Activated naive CD4-positive, alpha-beta T cell treated with anti-CD3 and anti-CD28 coated beads, Interleukin-2, amount 50 U/mL, for 16 hours (primary cell): Measurements from ENCODE around the gene GFOD1.
A peak's percentile ranks its signal among the peaks of the same experiment; 100 is the strongest.
"Not testable (repeated sequence)": the region's sequence is repeated elsewhere in the genome, so short reads cannot be mapped to it uniquely, and the experiment has no call there.

Experiments
- DNase-seq: peaks from one replicate; pipeline ENCODE4 v3.0.0-alpha.2; 2020

GFOD1 gene

DNA sequence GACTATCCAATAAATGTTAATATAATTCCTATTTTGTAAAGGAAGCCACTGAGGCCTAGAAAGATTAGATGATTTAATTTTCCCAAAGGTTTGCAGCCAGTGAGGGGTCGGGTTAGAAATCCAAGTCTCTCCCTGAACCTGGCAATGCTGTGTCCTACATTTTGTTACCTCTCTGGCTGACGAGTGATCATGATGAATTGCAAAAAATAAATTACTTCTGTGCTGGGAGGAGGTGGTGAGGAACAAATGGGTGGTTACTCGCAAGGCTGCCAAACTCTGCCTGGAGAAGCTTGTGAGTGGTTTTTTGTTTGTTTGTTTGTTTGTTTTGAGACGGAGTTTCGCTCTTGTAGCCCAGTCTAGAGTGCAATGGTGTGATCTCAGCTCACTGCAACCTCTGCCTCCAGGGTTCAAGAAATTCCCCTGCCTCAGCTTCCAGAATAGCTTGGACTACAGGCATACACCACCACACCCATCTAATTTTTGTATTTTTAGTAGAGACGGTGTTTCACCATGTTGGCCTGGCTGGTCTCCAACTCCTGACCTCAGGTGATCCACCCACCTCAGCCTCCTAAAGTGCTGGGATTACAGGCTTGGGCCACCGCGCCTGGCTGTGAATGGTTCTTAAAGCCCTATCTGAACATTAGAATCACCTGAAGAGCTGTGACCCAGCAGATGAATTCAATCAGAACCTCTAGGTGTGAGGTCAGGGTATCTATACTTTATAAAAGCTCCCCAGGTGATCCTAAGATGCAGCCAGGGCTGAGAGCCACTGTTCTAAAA, 138.9 kb downstream of the GFOD1 start:
- DNase-seq = no peak

DNA sequence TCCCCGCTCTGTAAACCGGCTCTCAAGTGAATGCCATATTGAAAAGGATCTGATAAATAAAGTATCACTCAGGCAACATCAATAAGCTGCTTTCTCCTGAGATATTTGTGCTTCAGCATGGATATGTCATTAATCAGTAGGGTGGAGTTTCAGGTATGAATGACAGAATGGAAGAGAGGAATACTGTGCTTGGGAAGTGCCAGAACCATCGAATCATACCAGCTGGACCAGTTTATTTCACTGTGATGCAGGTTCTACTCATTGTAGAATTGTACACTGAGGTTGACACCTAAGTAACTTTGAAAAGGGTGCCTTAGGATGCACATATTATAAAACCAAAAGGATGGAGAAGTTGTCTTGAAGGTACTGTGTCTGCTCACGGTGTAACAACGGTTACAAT, 141.2 kb downstream of the GFOD1 start:
- no peak for DNase-seq

DNA sequence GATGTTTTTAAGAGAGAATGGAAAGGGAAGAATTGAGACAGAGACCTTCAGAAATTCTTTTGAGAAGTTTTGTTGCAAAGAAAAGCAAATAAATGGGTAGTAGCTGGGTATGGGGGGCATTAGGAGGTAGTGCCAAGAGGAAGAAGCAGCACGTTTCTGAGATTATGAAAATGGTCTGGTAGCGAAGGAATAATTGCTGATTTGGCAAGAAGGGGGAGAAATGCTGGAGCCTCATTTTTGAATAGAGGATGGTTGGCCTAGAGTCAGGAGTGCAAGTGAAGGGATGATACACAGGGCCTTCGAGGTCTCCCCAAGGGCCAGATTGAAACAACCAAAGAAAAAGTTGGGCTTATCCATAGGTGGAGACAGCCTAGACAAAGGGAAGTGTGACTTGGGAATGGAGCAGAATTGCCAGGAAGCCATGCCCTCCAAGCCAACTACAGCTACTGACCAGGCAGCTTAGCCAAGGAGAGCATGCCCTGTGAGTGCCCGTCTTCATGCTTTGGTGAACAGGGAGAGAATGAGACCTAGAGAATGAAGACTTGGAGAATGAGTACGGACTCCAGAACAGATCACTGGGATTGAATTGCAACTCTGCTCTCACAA, 144.9 kb downstream of the GFOD1 start:
- no peak for DNase-seq

DNA sequence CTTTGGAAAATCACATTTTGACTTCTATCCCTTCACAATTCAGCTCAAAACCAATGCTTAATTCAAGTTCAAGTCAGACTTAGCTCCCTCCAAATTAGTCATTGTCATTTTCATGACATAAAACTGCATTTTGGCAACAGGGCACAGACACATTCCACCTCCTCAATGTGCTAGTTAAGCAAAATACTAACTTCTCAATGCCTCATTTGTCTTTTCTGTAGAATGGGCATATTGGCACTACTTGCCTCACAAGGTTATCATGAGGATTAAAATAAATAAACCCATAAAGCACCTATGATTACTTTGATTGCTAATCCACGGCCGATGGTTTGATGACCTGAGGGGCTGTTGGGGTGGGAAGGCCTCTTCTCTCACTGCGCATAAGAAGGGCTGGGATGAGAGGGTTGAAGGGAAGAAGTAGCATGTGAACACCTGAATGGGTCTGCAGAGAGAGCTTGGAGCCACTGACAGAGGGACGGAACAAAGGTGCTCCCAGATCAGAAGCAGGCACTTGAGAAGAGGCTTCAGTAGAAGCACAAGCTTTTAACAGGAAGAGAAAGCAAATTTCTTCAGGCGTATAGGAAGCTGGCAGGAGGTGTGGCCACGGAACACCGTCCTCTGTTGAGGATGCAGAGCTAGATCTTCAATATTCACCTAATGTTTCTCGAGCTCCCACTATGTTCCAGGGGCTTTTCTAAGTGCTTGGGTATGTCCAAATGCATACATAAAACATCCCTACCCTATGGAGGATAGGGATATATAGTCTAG, 147.4 kb downstream of the GFOD1 start:
- DNase-seq = no peak

DNA sequence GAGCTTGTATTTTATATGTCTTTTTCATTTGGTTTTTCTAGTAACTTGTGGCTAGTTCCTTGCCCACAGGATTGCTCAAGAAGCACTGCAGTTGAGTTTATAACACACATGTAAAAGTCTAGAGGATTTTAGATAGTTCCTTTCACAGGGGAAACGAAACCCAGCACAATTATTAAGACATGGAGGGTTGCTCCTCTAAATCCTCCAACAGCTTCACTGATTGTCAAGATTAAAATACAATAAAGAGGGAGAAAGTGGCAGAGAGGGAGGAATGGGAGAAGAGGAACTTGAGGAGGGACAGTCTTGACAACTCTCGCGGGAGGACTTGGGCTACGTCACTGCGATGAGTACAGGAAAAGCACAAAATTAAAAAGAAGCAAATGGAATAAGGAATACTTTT, 149.4 kb downstream of the GFOD1 start:
- DNase-seq = no peak

DNA sequence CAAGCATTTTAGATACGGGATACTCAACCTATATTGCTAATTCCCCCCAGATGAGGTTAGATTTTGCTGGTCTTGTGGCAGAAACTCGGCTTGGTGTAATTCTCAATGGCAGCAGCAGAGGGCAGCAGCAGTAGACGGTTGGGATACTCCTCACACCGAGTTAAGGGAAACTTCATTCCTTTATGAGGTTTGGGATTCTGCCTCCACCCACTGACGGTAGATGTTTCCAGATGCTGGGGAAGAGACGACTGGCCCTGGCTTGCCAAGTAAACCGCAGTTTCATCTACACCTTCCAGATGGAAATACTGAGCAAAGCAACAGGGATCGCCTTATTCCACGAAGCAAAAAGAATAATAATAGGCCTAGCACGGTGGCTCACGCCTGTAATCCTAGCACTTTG, 150.8 kb downstream of the GFOD1 start:
- peak; percentile 80 for DNase-seq

DNA sequence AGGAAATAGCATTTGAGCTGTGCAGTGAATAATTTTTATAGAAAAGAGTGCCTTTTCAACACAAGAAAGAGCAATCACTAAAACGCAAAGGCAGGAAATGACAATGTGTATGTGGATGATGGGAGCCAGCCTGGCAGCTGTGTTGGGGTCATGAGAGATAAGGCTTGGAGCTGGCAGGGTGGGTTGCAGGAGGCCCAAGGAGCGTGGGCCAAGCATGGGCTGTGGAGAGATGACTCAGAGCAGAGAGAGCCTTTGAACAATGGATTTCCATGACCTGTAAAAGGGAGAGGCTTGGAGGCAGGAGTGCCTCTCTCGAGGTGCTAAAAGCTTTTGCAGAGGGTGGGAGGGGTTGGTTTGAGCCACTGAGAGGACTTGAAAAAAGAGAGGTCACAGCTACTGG, 152.4 kb downstream of the GFOD1 start:
- DNase-seq = no peak

DNA sequence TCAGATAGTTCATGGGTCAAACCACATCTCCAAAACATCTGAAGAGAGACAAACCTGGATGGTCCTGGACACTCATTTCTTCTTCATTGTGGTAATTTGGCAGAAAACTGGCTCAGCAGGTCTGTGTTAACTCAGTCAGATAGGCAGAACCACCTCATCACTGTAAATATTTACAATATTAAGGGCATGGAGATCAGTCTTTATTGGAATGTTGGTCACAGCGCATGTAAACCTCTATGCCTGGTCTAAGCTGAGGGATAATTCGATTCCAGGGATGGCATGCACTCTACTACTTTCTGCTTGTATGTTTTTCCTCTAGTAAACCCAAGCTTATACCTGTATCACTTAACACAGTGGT, 155.1 kb downstream of the GFOD1 start:
- no peak for DNase-seq

DNA sequence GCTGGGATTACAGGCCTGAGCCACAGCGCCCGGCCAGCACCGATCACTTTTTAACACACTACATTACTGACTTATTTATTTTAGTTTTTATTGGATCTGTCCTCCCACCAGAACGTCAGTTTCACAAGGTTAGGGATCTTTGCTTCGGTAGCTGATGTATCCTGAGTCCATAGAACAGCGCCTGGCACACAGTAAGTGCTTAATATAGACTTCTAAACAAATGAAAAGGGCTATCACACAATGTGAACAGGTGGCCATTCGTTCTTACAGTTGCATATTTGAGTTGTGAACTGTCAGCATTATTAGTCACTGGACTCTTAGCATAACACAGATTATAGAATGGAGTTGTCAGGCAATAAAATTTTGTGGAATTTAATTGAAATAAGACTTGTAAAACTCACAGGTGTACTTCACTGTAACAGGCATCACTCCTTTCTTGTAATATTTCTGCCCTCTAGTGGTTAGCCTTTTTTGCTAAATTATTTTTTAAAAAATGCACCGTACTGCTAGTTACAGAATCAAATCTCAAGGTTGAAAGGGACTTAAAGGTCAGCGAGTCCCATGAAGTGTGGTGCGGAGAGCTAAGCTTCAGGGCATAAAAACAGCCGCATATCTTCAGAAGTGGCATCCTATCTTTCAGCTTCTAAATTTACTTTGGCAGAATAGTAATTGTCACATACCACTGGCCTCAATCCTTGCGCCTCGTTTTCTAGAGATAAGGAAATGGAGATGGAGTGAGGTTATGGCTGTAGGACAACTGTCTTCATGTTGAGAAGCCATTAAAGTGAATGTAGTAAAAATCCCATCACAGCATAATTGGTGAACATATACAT, 155.7 kb downstream of the GFOD1 start:
- DNase-seq = no peak

DNA sequence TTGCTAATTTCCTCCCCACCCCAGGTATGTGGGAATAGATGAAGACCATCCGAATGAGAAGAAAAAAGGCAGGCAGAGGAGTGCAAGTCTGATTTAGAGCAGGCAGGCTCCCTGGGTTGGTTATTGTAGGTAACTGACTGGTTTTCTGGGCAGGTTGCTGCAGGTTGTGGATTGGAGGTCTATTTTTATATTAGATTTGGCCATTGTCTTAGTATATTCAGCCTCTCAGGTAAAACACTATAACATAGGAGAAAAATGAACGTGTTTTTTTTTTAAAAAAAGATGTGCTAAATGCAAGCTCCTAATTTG, 158.6 kb downstream of the GFOD1 start:
- no peak for DNase-seq

DNA sequence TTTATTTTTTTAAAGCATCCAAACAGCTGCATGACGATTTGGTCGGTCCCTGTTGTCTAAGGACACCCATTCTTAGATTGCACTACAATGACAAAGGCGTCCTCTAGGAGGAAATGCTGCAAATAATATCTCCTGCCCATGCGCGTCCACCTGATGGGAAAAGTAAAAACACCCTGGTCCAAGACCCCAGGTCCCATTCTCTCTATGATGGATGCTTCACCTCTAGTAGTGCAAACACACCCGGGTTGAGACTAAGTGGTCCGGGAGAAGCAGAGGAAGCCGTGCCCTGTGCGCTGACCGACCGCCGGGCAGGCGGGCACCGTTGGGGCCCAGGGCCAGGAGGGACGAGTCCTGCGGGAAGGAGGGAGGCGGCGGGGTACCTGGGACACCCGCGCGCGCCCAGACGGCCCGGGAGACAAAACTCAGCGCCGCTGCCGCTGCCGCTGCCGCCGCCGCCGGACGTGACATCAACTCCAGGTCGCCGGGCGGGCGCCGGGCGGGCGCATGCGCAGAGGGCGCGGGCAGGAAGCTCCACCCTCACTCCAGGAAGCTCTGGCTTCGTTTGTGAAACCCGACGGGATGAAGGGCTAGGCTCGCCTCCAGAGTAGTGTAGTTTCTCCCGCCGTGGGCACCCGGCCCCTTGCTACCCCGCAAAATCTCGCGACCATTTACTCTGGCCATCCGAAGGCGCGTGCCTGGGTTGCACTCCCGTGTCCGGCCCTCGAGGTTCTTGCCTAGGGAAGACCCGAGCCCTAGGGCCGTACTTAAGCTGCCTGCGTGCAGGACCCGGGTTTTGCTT, 159.1 kb downstream of the GFOD1 start, which contains the start of gene TBC1D7:
Gene TBC1D7 (minus strand): TSS at position 462 of the 799 bp plus-strand sequence. CDS start 1,639 bp downstream, outside the sequence.
- DNase-seq = peak; percentile 91

DNA sequence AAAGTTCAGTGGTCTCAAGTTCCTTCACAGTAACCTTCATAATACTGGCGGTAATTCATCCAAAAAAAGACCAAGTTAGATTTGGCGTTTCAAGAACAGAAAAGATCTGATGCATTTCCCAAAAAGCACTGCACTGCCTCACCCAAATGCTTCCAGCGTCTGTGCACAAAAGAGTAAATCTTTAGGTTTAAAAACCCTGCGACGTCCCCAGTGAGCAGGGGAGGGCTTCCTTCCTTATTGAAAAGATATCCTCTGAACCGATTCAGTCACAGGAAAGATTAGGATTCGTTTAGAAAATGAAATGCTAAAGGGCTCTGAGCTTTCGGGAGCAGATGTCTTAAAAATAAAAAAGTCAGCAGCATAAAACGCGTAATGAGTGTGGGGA, 159.7 kb downstream of the GFOD1 start:
- no peak for DNase-seq

DNA sequence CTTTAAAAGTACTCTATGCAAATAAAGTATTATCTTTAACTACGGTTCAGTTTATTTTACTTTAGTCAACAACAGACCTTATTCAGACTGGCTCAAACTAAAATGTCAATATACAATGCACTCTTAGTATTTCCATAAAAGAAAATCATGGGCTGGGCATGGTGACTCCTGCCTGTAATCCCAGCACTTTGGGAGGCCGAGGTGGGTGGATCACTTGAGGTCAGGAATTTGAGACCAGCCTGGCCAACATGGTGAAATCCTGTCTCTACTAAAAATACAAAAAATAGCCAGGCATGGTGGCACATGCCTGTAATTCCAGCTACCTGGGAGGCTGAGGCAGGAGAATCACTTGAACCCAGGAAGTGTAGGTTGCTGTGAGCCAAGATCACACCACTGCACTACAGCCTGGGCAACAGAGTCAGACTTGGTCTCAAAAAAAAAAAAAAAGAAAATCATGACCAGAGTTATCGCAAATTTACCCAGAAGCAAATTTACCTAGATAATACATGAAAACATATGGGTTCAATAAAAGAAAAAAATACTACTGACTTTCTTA, 161.3 kb downstream of the GFOD1 start:
- not testable (repeated sequence) for DNase-seq

DNA sequence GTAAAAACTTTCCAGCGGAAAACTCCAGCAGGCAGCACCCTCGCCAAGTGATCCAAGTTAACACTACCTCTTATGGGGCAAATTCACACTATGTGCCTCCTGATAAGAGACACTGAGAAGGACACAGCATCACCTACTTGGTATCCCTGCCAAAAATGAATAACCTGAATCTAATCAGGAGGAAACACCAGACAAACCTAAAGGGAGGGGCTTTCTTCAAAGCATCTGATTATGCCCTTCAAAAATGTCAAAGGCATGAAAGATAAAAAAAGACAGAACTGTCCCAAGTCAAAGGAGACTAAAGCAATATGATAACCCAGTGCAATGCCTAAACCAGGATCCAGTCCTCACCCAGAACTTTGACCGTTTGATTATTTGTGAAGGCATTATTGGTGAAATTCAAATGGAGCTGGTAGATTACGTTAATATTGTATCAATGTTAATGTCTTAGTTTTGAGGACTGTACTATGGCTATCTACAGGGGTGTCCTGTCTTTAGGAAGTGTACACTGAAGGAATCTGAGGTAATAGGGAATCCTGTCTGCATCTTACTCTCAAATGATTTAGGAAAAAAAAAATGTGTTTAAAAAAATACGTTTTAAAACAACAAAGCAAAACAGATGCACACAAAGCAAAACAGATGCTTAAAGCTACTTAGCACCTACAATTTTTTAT, 167.4 kb downstream of the GFOD1 start:
- no peak for DNase-seq

DNA sequence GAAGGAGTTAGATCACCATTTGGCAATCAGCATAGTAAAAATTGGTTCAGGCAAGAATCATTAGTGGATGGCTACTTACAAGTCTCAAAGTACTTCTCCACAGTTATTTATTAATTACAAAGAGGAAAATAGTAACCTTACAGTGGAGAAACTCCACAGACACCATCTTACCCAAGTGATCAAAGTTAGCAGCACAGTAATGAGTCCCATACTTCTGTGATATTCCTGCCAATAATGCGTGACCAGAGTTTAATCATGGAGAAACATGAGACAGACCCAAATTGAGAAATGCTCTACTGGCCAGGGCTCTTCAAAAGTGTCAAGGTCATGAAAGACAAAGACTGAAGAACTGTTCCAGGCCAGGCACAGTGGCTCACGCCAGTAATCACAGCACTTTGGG, 168.6 kb downstream of the GFOD1 start:
- no peak for DNase-seq

DNA sequence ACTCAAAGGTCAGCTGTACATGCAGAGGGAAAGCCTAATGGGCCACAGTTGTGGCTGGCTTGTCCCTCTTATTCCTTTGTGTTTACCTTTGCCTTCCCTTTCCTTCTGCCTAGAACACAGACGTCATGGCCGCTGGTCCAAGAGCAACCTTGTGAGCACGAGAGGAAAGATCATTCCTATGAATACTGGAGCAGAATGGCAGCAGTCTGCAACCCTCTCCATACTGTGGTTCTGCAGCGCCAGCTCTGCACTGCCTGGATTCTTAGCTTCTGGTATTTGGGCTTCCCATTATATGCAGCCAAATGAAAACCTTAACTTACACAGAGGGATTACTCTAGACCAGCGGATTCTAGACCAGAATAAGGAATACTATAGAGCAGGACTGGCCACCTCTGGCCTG, 171.5 kb downstream of the GFOD1 start:
- DNase-seq = no peak

DNA sequence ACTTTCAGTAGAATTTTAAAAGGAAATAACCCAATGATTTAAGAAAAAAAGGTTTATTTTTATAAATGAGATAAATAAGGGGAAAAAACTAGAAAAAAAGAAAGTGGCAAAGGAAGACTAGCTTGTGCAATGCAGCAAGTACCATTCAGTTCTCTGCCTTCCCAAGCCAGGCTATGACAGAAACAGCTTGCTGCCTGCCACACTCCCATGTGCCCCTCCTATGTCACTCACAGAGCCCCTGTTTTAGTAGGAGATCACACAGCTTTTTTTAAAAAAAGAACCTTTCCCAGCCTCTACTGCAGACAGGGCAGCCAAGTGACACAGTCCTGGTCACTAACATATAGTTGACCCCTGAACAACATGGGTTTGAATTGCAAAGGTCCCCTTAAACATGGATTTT, 172.6 kb downstream of the GFOD1 start:
- DNase-seq = no peak

DNA sequence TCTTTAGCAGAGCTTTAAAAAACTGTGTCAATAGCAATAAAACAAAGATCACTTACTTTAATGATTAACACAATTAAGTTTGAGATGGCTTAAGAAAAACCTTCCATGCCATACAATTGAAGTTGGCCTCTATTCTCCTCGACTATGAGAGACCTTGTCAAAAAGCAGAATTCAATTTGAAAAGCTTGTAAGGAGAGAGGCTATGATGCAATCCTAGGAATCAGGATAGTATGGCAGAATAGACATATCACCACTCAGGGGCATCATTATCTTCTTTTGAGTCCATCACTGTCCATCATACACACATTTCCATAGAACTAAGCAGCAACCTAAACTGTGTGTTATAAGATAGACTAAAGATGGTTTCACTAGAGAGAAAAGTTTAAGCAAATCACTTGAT, 176.2 kb downstream of the GFOD1 start:
- no peak for DNase-seq

DNA sequence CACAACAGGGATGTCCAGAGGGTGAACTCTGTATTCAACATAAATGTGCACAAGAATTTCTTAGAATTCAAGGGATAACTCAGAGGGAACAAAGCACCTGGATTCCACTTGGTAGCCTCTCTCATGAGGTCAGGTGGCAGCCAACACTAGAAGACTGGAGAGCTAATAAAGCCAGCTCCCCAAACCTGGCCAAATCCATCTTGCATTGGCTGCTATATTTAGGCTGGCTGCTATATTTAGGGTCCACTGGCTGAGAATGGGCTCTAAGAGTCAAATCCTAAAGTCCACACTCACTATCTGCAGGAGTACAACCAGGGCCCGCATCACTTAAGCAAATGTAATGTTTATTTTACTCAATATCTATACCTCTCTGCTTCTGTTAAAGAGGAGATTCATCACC, 179.1 kb downstream of the GFOD1 start:
- DNase-seq = no peak
